HG03460 (cell line): Measurements from ENCODE around the gene FAM131C.
"Not testable (repeated sequence)": the region's sequence is repeated elsewhere in the genome, so short reads cannot be mapped to it uniquely, and the experiment has no call there.

Experiments used
- ATAC-seq: cut with Tn5 transposase; IDR thresholded peaks from one replicate; pipeline ENCODE4 v1.9.1; 2021; ENCODE audit not compliant: unreplicated experiment

The FAM131C gene

DNA sequence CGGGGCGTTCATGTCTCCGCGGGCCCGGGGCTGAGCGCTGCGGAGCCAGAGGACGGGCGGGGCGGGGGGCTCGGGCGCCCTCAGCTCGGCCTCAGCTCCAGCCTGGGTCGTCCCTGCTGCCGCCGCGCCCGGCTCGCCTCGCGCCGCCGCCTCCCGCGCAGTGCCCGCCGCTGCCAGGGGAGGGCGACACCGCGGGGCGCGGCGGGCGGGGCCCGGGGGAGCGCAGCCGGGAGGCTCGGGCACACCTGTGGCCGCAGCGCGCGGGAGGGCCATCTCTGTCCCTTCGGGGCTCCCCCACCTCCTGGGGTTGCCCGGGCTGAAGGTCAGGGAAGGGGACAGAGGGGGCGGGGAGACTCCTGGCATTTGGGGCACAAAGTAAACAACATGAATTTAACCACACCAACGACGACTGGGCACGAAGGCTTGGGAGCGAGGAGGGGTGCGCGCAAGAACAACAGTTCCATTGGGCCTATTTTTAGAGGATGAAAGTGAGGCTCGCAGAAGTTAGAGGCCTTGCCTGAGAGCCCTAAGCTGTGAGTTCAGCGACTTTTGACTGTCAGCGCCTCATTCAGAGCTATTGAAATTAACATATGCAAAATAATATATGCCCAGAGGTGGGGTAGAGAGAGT lies at the start of gene FAM131C:
TSS of gene FAM131C (minus strand) at position 162 of the 630 bp plus-strand sequence. CDS start 209 bp downstream, outside the sequence.
- ATAC-seq, result no peak

DNA sequence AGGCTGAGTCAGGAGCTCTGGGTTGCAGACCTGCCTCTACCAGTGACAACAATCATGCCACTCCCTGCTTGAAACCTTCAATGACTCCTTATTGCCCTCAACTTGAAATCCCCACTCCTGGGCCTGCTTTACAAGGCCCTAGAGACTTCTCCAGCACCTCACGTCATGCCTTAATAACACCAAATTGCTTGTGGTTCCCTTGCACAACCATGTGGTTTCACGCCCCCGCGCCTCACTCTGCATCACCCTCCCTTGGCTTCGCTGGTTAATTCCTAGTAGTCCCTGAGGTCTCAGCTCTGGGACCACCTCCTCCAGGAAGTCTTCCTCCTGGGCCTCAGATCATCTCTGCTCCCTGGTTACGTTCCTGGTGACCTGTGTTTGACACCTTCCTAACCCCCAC lies 49.5 kb upstream of the FAM131C start:
- ATAC-seq, result no peak

DNA sequence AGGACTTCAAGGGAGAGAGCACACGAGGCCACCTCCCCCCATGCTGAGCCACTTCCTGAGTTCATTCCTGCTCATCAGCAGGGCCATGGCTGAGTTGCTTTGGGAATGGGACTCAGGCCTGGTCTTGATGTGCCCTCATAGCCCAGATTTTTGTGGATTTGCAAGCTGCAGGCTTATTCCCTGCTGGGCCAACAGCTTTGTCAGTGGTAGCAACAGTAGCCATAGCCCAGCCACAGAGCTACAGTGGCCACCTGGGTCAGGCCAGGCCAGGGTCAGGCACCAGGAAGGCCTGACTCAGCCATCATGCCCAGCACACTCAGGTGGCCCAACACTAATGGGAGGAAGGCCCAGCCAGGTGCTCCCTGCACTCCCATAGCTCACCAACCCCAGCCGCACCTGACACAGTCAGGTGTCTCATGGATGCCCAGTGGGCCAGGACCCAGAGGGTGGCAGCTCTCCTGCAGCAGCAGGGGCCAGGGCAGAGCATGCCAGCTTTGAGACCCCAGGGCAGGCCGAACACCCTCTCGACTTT lies 49.0 kb upstream of the FAM131C start:
- no peak for ATAC-seq

- ATAC-seq, result no peak
These were observed 47.5 kb upstream of the FAM131C start for GRCh38 chr1:16120940-16121410.

GRCh38 chr1:16120407-16120806 lies 47.0 kb upstream of the FAM131C start:
- ATAC-seq, result no peak

DNA sequence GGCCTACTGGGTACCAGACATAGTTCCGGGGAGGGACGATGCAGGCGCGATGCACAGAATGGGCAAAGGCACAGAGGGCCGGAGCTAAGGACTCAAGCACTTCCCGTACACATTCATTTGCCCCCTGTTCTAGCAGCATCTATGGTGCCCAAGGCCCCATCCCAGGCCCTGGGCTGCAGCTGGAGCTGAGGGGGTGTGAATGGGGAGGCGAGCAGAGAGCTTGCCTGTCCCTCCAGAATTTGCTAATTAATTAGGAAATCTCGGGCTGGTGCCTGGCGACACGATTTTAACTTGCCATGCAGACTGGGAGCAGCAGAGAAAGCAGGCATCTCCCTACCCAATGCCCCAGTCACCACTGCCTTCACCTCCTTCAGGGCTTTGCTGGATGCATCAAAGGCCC lies 46.5 kb upstream of the FAM131C start:
- no peak for ATAC-seq

- no peak for ATAC-seq
These were observed 46.1 kb upstream of the FAM131C start for GRCh38 chr1:16119504-16119903.

- ATAC-seq, result no peak
These were observed 45.3 kb upstream of the FAM131C start for GRCh38 chr1:16118706-16119105.

DNA sequence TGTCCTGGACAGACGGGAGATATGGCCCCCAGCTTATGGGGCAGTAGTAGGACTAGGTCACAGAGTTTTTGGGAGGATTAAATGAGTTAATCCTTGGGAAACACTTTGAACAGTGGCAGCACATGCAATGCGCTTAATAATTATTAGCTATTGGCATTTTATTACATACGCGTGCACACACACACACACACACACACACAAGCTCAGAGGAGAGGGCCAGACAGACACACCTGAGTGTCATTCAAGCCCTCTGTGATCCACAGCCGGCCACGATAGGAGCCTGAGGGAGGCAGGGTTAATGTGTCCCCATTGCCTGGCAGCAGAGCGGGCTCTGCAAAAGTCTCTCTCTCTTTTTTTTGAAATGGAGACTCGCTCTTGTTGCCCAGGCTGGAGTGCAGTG lies 44.5 kb upstream of the FAM131C start:
- ATAC-seq, result no peak

DNA sequence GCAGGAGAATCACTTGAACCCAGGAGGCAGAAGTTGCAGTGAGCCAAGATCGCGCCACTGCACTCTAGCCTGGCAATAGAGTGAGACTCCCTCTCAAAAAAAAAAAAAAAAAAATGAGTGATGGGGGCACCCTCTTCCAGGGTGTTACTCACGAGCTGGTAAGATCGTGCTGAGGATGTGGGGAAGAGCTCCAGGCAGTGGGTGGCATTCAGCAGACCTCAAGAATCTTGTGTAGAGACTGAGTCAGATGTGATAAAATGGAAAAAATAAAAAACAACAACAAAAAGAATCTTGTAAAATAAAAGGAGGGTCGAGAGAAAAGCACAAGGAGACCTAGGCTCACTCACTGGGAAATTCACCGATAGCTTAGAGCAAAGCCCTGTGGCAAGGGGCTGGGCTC lies 43.9 kb upstream of the FAM131C start:
- ATAC-seq, result no peak

DNA sequence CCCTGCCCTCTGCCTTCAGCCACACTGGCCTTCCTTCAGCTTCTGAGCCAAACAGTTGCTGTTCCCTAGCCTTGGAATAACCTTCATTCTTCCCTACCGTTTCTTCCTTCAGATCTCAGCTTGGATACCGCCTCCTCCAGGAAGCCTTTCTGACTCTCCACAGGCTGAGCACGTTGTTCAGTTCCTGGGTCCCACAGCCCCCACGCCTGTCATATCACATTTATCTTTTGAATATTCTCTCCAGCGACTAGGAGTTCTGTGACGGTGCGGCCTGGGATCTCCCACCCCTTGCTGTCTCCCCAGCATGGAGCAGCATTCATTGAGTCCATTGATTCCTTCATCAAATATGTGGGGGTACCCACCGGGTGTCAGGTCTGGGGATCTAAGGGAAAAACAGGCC lies 43.2 kb upstream of the FAM131C start:
- no peak for ATAC-seq

GRCh38 chr1:16116002-16116401 lies 42.6 kb upstream of the FAM131C start:
- no peak for ATAC-seq

DNA sequence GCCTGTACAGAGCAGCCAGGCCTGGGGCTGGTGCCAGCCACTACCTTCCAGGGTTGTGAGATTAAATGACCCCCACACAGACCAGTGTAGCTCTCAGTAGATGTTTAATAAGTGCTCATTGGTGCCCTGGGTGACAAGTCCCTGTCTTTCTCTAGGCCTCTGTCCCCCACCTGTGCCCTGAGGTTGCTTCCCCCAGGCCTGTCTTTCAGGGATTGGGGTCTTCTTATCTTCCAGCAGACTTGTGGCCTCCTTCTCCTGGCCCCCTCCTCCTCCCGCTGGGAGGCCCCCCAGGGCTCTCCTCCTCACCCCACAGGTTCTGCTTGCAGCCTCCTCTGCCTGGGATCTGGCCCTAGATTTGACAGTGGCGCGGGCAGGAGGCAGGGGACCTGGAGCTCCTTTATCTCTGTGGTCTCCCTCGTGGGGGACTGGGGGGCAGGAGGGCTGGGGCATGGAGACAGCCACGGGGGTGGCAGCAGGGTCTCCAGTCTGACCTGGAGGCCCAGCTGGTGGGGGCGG lies 42.1 kb upstream of the FAM131C start:
- no peak for ATAC-seq

DNA sequence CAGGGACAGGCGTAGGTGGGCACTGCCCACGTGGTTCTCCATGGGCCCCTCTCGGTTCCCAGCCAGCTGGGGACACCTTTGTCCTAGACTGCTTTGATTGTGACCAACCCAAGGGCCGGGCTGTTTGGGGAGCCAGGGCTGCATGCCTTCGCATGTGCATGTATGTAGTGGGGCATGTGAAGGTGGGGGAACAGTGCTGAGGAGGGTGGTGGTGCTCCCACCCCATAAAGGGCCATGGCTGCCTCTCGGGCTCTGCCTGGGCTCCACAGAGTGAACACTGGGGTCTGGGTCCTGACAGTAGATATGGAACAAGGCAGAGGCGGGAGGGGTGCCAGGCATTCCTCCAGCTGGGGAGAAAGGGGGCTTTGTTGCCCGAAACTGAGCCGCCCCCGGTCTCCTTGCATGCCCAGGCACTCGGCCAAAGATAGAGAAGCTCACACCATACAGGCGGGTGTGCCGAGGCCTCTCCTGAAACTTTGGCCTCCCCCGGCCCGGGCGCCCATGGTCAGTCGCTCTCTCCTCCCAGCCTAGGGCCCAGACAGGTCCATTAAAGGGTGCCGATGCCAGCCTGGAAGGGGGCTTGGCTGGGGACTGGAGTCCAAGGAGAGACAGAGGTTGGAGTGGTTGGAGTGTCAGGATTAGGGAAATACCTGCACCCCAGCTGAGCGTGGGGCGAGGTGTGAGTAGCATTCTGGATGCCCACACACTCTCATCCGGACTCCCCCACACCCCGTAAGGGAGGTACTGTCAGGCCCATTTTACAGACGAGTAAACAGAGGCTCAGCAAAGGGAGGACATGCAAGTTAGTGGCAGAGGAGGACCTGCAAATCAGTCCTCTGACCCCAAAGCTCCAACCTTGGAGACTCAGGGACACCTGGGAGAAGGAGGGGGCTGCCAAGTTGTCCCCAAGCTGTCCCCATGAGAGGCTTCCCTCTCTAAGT lies 41.3 kb upstream of the FAM131C start:
- ATAC-seq, result no peak

- no peak for ATAC-seq
These were observed 39.4 kb upstream of the FAM131C start for GRCh38 chr1:16112596-16113555.

GRCh38 chr1:16111771-16112595 lies 38.5 kb upstream of the FAM131C start:
- no peak for ATAC-seq

DNA sequence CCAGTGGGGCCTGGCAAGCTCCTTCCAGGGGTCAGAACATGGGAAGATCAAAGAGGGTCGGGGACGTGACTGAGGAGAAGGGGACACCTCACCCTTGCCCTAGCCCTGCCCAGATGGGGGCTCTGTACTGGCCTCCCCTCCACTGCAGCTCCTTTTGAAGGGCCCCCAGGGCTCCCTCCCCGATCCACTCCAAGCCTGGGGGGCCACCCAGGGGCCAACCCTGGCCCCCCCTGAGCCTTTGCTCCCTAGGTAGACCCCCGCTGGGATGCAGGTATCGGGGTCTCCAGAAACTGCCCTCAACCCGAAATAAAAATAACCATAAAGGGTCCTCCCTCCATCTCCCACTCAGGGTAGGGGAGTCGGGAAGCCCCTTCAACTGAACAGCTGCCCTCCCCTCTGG lies 37.4 kb upstream of the FAM131C start:
- no peak for ATAC-seq

DNA sequence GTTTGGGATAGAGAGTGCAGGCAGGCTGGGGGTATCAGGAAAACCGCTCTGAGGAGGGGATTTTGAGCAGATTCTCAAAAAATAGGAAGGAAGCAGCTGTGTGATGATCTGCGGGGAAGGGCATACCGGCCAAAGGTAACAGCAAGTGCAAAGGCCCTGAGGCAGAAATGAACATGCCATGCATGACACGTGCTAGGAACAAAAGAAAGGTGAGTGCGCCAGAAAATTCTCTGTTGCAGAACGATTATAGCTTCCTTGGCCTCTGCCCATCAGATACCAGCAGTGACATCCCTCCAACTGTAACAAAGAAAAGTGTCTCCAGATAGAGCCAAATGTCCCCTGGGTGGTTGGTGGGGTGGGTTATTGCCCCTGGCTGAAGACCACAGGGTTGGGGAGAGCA lies 37.0 kb upstream of the FAM131C start:
- no peak for ATAC-seq

GRCh38 chr1:16109571-16109970 lies 36.1 kb upstream of the FAM131C start:
- no peak for ATAC-seq

DNA sequence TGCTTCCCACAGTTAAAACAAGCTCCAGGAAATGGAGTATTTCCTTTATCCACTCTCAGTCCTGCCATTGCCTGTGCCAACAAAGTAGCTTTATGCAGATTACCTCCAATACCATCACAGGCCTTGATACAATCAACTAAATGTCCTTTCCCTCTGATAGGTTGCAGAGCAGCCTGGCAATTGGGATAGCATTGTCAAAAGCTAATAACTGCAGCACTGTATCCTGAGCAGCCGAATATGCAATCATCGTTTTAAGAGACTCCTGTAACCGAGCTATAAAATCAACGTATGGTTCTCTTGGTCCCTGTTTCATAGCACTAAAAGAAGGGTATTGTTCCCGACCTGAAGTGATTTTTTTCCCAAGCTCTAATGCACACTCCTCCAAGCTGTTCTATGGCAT lies 33.6 kb upstream of the FAM131C start:
- ATAC-seq, result not testable (repeated sequence)
